DND-41 (cell line): ENCODE measurements around the gene R3HDM1.
"Not testable (repeated sequence)": the region's sequence is repeated elsewhere in the genome, so short reads cannot be mapped to it uniquely, and the experiment has no call there.

Experiments used
- ATAC-seq: fragments of 200-7000 bp; cut with Tn5 transposase; 3 replicates; pipeline ENCODE4 v1.9.1; 2021; ENCODE audit warnings: low read depth; ENCODE audit not compliant: insufficient read depth
- DNase-seq: peaks from one replicate; pipeline ENCODE4 v3.0.0-alpha.2; 2020
- H2AFZ ChIP-seq: 2 replicates; pipeline ENCODE4 v1.6.0; 2012; ENCODE audit warnings: low read depth, low read length
- H3K27ac ChIP-seq: 2 replicates; pipeline ENCODE4 v1.5.1; 2012; ENCODE audit warnings: low read length, inconsistent platforms
- H3K27me3 ChIP-seq: fragments of 200-600 bp; sonication (generic); 2 replicates; pipeline ENCODE4 v1.6.0; 2012; ENCODE audit warnings: low read length, mild to moderate bottlenecking, inconsistent platforms; ENCODE audit not compliant: insufficient read depth, poor library complexity
- H3K36me3 ChIP-seq: 2 replicates; pipeline ENCODE4 v1.5.1; 2012; ENCODE audit warnings: low read length, inconsistent platforms; ENCODE audit not compliant: insufficient read depth
- H3K4me1 ChIP-seq: 2 replicates; pipeline ENCODE4 v1.5.1; 2012; ENCODE audit warnings: mild to moderate bottlenecking, low read length; ENCODE audit not compliant: insufficient read depth
- H3K4me2 ChIP-seq: 2 replicates; pipeline ENCODE4 v1.6.0; 2012; ENCODE audit warnings: mild to moderate bottlenecking, moderate library complexity, low read length, inconsistent platforms; ENCODE audit not compliant: insufficient read depth
- H3K4me3 ChIP-seq, 2 experiments: fragments of 200-600 bp in 1 of 2; shearing (Covaris generic) in 1 of 2; 2 replicates each; pipeline ENCODE4 v1.5.1; 2012 to 2016; ENCODE audit warnings: inconsistent platforms in 2 of 2, low read length in 2 of 2, mild to moderate bottlenecking in 2 of 2, low read depth in 1 of 2, moderate library complexity in 1 of 2
- H3K79me2 ChIP-seq: 2 replicates; pipeline ENCODE4 v1.6.0; 2012; ENCODE audit warnings: low read length, inconsistent platforms; ENCODE audit not compliant: insufficient read depth
- H3K9ac ChIP-seq: 2 replicates; pipeline ENCODE4 v1.6.0; 2012; ENCODE audit warnings: low read depth, mild to moderate bottlenecking, inconsistent platforms, low read length, moderate library complexity
- H3K9me3 ChIP-seq: 2 replicates; pipeline ENCODE4 v1.5.1; 2012; ENCODE audit warnings: low read length, moderate library complexity, mild to moderate bottlenecking, inconsistent platforms; ENCODE audit not compliant: insufficient read depth, severe bottlenecking
- H4K20me1 ChIP-seq: 2 replicates; pipeline ENCODE4 v1.6.0; 2012; ENCODE audit warnings: low read length; ENCODE audit not compliant: insufficient read depth
- EZH2 ChIP-seq: IDR thresholded peaks from 3 replicates; pipeline ENCODE4 v1.6.1; 2012; ENCODE audit warnings: borderline replicate concordance, low read depth, mild to moderate bottlenecking, moderate library complexity, low read length, inconsistent platforms; ENCODE audit not compliant: severe bottlenecking
- TF ChIP-seq, protein P1 (sequence below): IDR thresholded peaks from 2 replicates; pipeline ENCODE4 v1.5.1; 2012; ENCODE audit warnings: borderline replicate concordance, low read length, moderate library complexity, mild to moderate bottlenecking; ENCODE audit not compliant: poor library complexity, severe bottlenecking; ENCODE audit errors: extremely low read depth

R3HDM1 gene

DNA sequence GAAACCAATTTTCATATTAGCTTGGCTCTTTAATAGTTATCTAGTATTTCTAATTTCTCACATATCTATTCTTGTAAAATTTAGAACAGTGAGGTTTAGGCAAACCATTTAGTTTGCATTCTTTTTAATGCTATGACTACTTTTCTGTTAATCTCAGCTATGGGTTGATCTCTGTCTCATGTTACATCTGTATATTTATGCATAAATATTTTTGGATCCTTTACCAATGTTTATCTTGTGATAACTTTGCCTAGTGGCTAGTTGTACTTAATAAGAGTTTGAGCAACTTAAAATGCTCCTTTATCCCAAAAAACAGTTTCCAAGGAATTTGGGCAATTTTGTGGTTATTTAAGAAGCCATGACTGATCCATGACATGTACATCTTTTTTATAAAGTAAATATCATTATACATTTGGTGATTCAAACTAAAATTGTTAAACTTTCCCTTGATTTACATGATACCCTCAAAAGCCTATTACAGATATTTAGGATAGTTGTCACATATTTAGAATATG lies 86.3 kb downstream of the R3HDM1 start:
- Histone ChIP-seq H3K36me3 (peaks cover 13% of the 10 kb centered on the region; the same call in 1 of the 2 replicates), H3K4me2 (no peak overlapping the region), H3K4me1 (no peaks in the 10 kb centered on the region), H4K20me1 (no peaks in the 10 kb centered on the region), H3K9me3 (no peaks in the 10 kb centered on the region), H2AFZ (no peak overlapping the region), H3K79me2 (no peaks in the 10 kb centered on the region), H3K27ac (no peak overlapping the region), H3K27me3 (no peaks in the 10 kb centered on the region), H3K9ac (no peak overlapping the region), H3K4me3 (no peak overlapping the region)
- no peak for TF ChIP-seq EZH2
- TF ChIP-seq, protein P1, sequence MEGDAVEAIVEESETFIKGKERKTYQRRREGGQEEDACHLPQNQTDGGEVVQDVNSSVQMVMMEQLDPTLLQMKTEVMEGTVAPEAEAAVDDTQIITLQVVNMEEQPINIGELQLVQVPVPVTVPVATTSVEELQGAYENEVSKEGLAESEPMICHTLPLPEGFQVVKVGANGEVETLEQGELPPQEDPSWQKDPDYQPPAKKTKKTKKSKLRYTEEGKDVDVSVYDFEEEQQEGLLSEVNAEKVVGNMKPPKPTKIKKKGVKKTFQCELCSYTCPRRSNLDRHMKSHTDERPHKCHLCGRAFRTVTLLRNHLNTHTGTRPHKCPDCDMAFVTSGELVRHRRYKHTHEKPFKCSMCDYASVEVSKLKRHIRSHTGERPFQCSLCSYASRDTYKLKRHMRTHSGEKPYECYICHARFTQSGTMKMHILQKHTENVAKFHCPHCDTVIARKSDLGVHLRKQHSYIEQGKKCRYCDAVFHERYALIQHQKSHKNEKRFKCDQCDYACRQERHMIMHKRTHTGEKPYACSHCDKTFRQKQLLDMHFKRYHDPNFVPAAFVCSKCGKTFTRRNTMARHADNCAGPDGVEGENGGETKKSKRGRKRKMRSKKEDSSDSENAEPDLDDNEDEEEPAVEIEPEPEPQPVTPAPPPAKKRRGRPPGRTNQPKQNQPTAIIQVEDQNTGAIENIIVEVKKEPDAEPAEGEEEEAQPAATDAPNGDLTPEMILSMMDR = no peak
- DNase-seq (no peak), ATAC-seq (no peak)

DNA sequence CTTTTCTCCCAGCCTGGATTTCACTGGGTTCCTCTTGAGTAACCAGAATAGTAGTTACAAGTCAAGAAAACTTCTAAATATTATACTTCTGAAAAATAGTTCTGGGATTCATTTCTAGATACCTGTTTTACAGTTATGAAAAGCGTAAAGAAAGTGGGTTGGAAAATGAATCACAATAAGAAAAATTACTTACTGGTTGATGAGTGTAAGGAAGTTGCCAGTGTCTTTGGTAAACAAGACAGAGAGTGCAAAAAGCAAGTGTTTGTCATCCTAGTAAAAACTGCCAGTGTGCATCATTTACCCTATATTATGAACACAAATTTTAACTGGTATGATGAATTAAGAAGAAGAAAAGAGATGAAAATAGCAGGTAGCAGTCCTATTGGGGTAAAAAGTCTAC lies 88.9 kb downstream of the R3HDM1 start:
- Histone ChIP-seq H3K36me3 (peaks cover 25% of the 10 kb centered on the region; the same call in 1 of the 2 replicates), H3K4me2 (no peak overlapping the region), H3K79me2 (no peaks in the 10 kb centered on the region), H2AFZ (no peak overlapping the region), H3K4me3 (no peak overlapping the region), H3K4me1 (no peaks in the 10 kb centered on the region), H3K9me3 (no peaks in the 10 kb centered on the region), H3K27ac (no peak overlapping the region), H3K9ac (no peak overlapping the region), H4K20me1 (no peaks in the 10 kb centered on the region), H3K27me3 (no peaks in the 10 kb centered on the region)
- no peak for DNase-seq
- no peak for TF ChIP-seq EZH2
- TF ChIP-seq, protein P1 = no peak
- ATAC-seq = no peak

DNA sequence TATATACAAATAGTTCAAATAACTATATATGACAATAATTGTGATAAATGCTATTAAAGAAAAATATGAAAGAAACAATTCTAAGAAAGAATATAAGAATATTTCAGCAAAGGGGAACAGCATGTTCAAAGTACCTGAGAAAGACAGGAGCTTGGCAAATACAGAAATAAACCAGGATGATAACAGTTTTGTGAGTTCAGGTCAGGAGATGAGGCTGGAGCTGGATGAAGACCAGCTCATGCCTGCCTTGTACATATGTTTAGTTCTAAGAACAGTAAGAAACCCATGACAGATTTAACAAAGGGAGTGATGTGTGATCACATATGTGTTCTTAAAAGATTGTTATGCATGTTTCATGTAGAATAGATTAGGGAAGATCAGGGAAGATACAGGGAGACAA lies 98.2 kb downstream of the R3HDM1 start:
- Histone ChIP-seq H4K20me1 (no peaks in the 10 kb centered on the region), H3K4me3 (no peak overlapping the region), H3K27me3 (no peaks in the 10 kb centered on the region), H3K36me3 (peaks cover 40% of the 10 kb centered on the region), H3K4me1 (no peaks in the 10 kb centered on the region), H3K9me3 (no peaks in the 10 kb centered on the region), H3K27ac (no peak overlapping the region), H3K4me2 (no peak overlapping the region), H3K9ac (no peak overlapping the region), H3K79me2 (no peaks in the 10 kb centered on the region), H2AFZ (no peak overlapping the region)
- ATAC-seq (no peak), DNase-seq (no peak)
- TF ChIP-seq EZH2 = no peak
- TF ChIP-seq, protein P1 = no peak

DNA sequence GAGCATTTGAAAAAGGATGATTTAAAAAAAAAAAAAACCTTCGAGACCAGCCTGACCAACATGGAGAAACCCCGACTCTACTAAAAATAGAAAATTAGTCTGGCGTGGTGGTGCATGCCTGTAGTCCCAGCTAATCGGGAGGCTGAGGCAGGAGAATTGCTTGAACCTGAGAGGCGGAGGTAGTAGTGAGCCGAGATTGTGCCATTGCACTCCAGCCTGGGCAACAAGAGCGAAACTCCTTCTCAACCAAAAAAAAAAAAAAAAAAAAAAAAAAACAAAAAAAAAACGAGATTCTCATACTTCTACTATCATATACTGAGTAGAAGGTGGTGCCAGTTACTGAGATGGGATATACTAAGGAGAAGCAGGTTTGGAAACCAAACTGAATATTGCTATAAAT lies 98.8 kb downstream of the R3HDM1 start:
- H3K4me1 ChIP-seq, H3K9me3 ChIP-seq, DNase-seq, H3K9ac ChIP-seq, H3K4me3 ChIP-seq, ATAC-seq, H4K20me1 ChIP-seq, H2AFZ ChIP-seq, H3K4me2 ChIP-seq, H3K27me3 ChIP-seq, H3K27ac ChIP-seq, H3K79me2 ChIP-seq: not testable (repeated sequence)
- H3K36me3 ChIP-seq = peaks cover 40% of the 10 kb centered on the region
